ENCODE data around the gene GOT2. TPM values are rescaled to one million over a fixed set of nuclear protein-coding genes. Genes with fewer than 3 reads are reported as not detected.
"Not testable (repeated sequence)": the region's sequence is repeated elsewhere in the genome, so short reads cannot be mapped to it uniquely, and the experiment has no call there.

GOT2 gene
- total RNA-seq, 2 donors from 2014 or later, result 120 to 131 TPM

DNA sequence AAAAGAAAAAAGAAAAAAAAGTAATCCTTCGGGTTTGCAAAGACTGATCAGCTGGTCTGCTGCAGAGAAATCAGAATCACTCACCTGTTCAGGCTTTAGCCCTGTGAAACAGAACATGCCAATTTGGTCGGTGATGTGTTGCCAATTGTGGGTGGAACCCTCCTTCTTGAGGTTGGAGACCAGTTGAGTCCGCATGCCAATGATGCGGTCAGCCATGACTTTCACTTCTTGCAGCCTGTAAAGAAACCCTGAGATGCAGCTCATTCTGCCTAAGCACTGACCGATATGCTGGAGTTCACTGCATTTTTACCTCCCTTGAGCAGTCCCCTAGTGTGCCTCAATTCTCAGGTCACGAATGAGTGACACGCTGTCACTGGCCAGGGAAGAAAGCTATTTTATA, 24.8 kb downstream of the GOT2 start:
- Histone ChIP-seq H3K27ac (no peak overlapping the region), H3K4me1 (replicated peaks) (no peaks in the 10 kb centered on the region), H3K9me3 (no peaks in the 10 kb centered on the region), H3K27me3 (replicated peaks; ENCODE audit: insufficient read depth) (no peaks in the 10 kb centered on the region), H3K4me3 (no peak overlapping the region), H3K36me3 (peaks cover 3 to 9% of the 10 kb centered on the region in 2 donors)
- intact Hi-C loops (cut with DNase I), result no loop called here
- DNase-seq (ENCODE audit: low spot score), result no peak
- WGBS, result 83% methylated on average over 7 of the region's 7 CpGs
- TF ChIP-seq POLR2AphosphoS5 (IDR thresholded peaks at IDR 0.05), result no peak
- no peak for TF ChIP-seq POLR2A (IDR thresholded peaks at IDR 0.05)
- TF ChIP-seq CTCF (IDR thresholded peaks at IDR 0.05), result no peak

- Histone ChIP-seq H3K27ac (no peak overlapping the region), H3K4me3 (no peak overlapping the region), H3K4me1 (replicated peaks) (no peaks in the 10 kb centered on the region), H3K9me3 (no peaks in the 10 kb centered on the region), H3K36me3 (no peaks in the 10 kb centered on the region), H3K27me3 (replicated peaks; ENCODE audit: insufficient read depth) (no peaks in the 10 kb centered on the region)
- no peak for DNase-seq (ENCODE audit: low spot score)
- WGBS, result 70% methylated on average over 4 of the region's 4 CpGs
- intact Hi-C loops (cut with DNase I), result no loop called here
- no peak for TF ChIP-seq POLR2AphosphoS5 (IDR thresholded peaks at IDR 0.05)
These were observed 35.0 kb downstream of the GOT2 start for GRCh38 chr16:58699151-58699550.

- Histone ChIP-seq H3K36me3 (no peaks in the 10 kb centered on the region), H3K27me3 (replicated peaks; ENCODE audit: insufficient read depth) (no peaks in the 10 kb centered on the region), H3K27ac (no peak overlapping the region), H3K9me3 (no peaks in the 10 kb centered on the region), H3K4me3 (no peak overlapping the region), H3K4me1 (replicated peaks) (no peaks in the 10 kb centered on the region)
- 64% methylated on average over 1 of the region's 1 CpG for WGBS
- DNase-seq (ENCODE audit: low spot score), result no peak
- intact Hi-C loops (cut with DNase I), result no loop called here
- TF ChIP-seq POLR2A (IDR thresholded peaks at IDR 0.05), result no peak
- no peak for TF ChIP-seq CTCF (IDR thresholded peaks at IDR 0.05)
- no peak for TF ChIP-seq POLR2AphosphoS5 (IDR thresholded peaks at IDR 0.05)
These were observed 38.7 kb downstream of the GOT2 start for GRCh38 chr16:58695368-58695767.

- TF ChIP-seq POLR2AphosphoS5 (IDR thresholded peaks at IDR 0.05) (no peak), CTCF (IDR thresholded peaks at IDR 0.05) (no peak), POLR2A (IDR thresholded peaks at IDR 0.05) (no peak)
- DNase-seq (ENCODE audit: low spot score), result no peak
- Histone ChIP-seq H3K27ac (no peak overlapping the region), H3K27me3 (replicated peaks; ENCODE audit: insufficient read depth) (no peaks in the 10 kb centered on the region), H3K4me1 (replicated peaks) (no peaks in the 10 kb centered on the region), H3K36me3 (no peaks in the 10 kb centered on the region), H3K4me3 (no peak overlapping the region), H3K9me3 (no peaks in the 10 kb centered on the region)
- 95% methylated on average over 1 of the region's 1 CpG for WGBS
- intact Hi-C loops (cut with DNase I), result no loop called here
These were observed 41.7 kb downstream of the GOT2 start for GRCh38 chr16:58692450-58692849.

GRCh38 chr16:58686985-58687706, 47.0 kb downstream of the GOT2 start:
- H3K9me3 ChIP-seq; H3K4me3 ChIP-seq; DNase-seq (ENCODE audit: low spot score); H3K27me3 ChIP-seq (replicated peaks; ENCODE audit: insufficient read depth); H3K4me1 ChIP-seq (replicated peaks); H3K27ac ChIP-seq; H3K36me3 ChIP-seq; intact Hi-C loops (cut with DNase I): not testable (repeated sequence)
- WGBS, result 72% methylated on average over 8 of the region's 8 CpGs

DNA sequence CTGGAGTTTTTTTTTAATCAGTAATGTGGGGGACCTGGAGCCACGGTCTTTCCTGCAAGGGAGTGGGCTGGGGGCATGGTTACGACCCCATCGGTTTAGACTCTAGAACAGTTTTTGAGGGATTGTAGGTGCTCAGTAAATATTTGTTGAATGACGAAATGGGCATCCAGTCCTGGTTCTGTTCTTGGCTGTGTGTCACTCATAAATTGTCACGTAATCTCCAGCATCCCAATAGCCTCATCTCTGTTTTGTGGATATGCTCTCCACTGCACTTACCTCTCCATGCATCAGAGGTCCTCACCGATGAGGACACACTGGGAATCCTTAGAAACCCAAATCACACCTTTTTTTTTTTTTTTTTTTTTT, 49.0 kb downstream of the GOT2 start:
- no peaks in the 10 kb centered on the region for H3K27me3 ChIP-seq (replicated peaks; ENCODE audit: insufficient read depth)
- H3K4me1 ChIP-seq (replicated peaks), result no peaks in the 10 kb centered on the region
- peak overlapping the region; percentile 31 to 67 for H3K27ac ChIP-seq
- no peak for TF ChIP-seq POLR2A (IDR thresholded peaks at IDR 0.05)
- no peak for TF ChIP-seq CTCF (IDR thresholded peaks at IDR 0.05)
- TF ChIP-seq POLR2AphosphoS5 (IDR thresholded peaks at IDR 0.05), result no peak
- no peaks in the 10 kb centered on the region for H3K36me3 ChIP-seq
- intact Hi-C loops (cut with DNase I), result no loop called here
- DNase-seq (ENCODE audit: low spot score), result no peak
- H3K9me3 ChIP-seq, result no peaks in the 10 kb centered on the region
- 63% methylated on average over 6 of the region's 6 CpGs for WGBS
- peak overlapping the region; percentile 57 to 81 for H3K4me3 ChIP-seq

All from prostate gland (tissue), 2 donors.